HEK293 (cell line): Measurements from ENCODE around the gene PSME1.

Source experiments
- GFI1B ChIP-seq: fragments of 450-650 bp; formaldehyde crosslinking; IDR thresholded peaks from 2 replicates; pipeline ENCODE4 v1.5.1; 2016; ENCODE audit warnings: missing biosample characterization, missing genetic modification characterization
- KLF16 ChIP-seq: fragments of 450-650 bp; formaldehyde crosslinking; IDR thresholded peaks from 2 replicates; pipeline ENCODE4 v1.5.1; 2017; ENCODE audit warnings: missing biosample characterization, missing genetic modification characterization
- SP7 ChIP-seq: fragments of 450-650 bp; formaldehyde crosslinking; IDR thresholded peaks from 2 replicates; pipeline ENCODE4 v1.5.1; 2016; ENCODE audit warnings: missing biosample characterization, missing genetic modification characterization
- TCF7L2 ChIP-seq: IDR thresholded peaks from 2 replicates; pipeline ENCODE4 v1.6.1; 2011; ENCODE audit warnings: low read depth, mild to moderate bottlenecking, inconsistent platforms, low read length, moderate library complexity, borderline replicate concordance
- WT1 ChIP-seq: fragments of 450-650 bp; formaldehyde crosslinking; IDR thresholded peaks from 2 replicates; pipeline ENCODE4 v1.5.1; 2016; ENCODE audit warnings: missing biosample characterization, missing genetic modification characterization
- YY1 ChIP-seq: fragments of 450-650 bp; formaldehyde crosslinking; IDR thresholded peaks from 2 replicates; pipeline ENCODE4 v1.5.1; 2018; ENCODE audit warnings: missing biosample characterization, missing genetic modification characterization
- ZBTB1 ChIP-seq: fragments of 450-650 bp; formaldehyde crosslinking; IDR thresholded peaks from 2 replicates; pipeline ENCODE4 v1.5.1; 2016; ENCODE audit warnings: missing biosample characterization, missing genetic modification characterization
- ZBTB21 ChIP-seq: fragments of 450-650 bp; formaldehyde crosslinking; IDR thresholded peaks from 2 replicates; pipeline ENCODE4 v1.5.1; 2017; ENCODE audit warnings: missing biosample characterization, missing genetic modification characterization
- ZFP41 ChIP-seq: fragments of 450-650 bp; formaldehyde crosslinking; IDR thresholded peaks from 2 replicates; pipeline ENCODE4 v1.5.1; 2016; ENCODE audit warnings: missing biosample characterization, missing genetic modification characterization, borderline replicate concordance
- ZNF202 ChIP-seq: fragments of 450-650 bp; formaldehyde crosslinking; IDR thresholded peaks from 2 replicates; pipeline ENCODE4 v1.5.1; 2016; ENCODE audit warnings: missing biosample characterization, missing genetic modification characterization, borderline replicate concordance
- ZNF24 ChIP-seq: fragments of 450-650 bp; formaldehyde crosslinking; IDR thresholded peaks from 2 replicates; pipeline ENCODE4 v1.5.1; 2016; ENCODE audit warnings: missing biosample characterization, missing genetic modification characterization
- ZNF324 ChIP-seq: fragments of 450-650 bp; formaldehyde crosslinking; IDR thresholded peaks from 2 replicates; pipeline ENCODE4 v1.5.1; 2016; ENCODE audit warnings: missing biosample characterization, missing genetic modification characterization
- ZNF366 ChIP-seq: fragments of 450-650 bp; formaldehyde crosslinking; conservative IDR thresholded peaks from 2 replicates; pipeline ENCODE4 v1.5.1; 2016; ENCODE audit warnings: missing biosample characterization, missing genetic modification characterization
- ZNF501 ChIP-seq: fragments of 450-650 bp; formaldehyde crosslinking; IDR thresholded peaks from 2 replicates; pipeline ENCODE4 v1.5.1; 2016; ENCODE audit warnings: missing biosample characterization, missing genetic modification characterization
- ZNF548 ChIP-seq: fragments of 450-650 bp; formaldehyde crosslinking; IDR thresholded peaks from 2 replicates; pipeline ENCODE4 v1.5.1; 2016; ENCODE audit warnings: missing biosample characterization, missing genetic modification characterization
- ZNF600 ChIP-seq: fragments of 450-650 bp; formaldehyde crosslinking; IDR thresholded peaks from 2 replicates; pipeline ENCODE4 v1.5.1; 2016; ENCODE audit warnings: missing biosample characterization, missing genetic modification characterization
- ZNF621 ChIP-seq: fragments of 450-650 bp; formaldehyde crosslinking; IDR thresholded peaks from 2 replicates; pipeline ENCODE4 v1.5.1; 2017; ENCODE audit warnings: missing biosample characterization, missing genetic modification characterization
- ZNF629 ChIP-seq: fragments of 450-650 bp; formaldehyde crosslinking; IDR thresholded peaks from 2 replicates; pipeline ENCODE4 v1.5.1; 2017; ENCODE audit warnings: missing biosample characterization, missing genetic modification characterization
- ZSCAN30 ChIP-seq: fragments of 450-650 bp; IDR thresholded peaks from 2 replicates; pipeline ENCODE4 v1.5.1; 2018; ENCODE audit warnings: missing biosample characterization, mild to moderate bottlenecking, missing genetic modification characterization, moderate library complexity
- TF ChIP-seq, protein P1 (sequence below): fragments of 450-650 bp; formaldehyde crosslinking; IDR thresholded peaks from 2 replicates; pipeline ENCODE4 v1.5.1; 2016; ENCODE audit warnings: missing biosample characterization, missing genetic modification characterization
- TF ChIP-seq, protein P2 (sequence below): fragments of 450-650 bp; formaldehyde crosslinking; IDR thresholded peaks from 2 replicates; pipeline ENCODE4 v1.5.1; 2016; ENCODE audit warnings: missing biosample characterization, missing genetic modification characterization
- TF ChIP-seq, protein P3 (sequence below): fragments of 450-650 bp; formaldehyde crosslinking; IDR thresholded peaks from 2 replicates; pipeline ENCODE4 v1.5.1; 2016; ENCODE audit warnings: missing biosample characterization, missing genetic modification characterization
- TF ChIP-seq, protein P4 (sequence below): fragments of 450-650 bp; formaldehyde crosslinking; IDR thresholded peaks from 2 replicates; pipeline ENCODE4 v1.5.1; 2017; ENCODE audit warnings: missing biosample characterization, missing genetic modification characterization

The PSME1 gene

DNA sequence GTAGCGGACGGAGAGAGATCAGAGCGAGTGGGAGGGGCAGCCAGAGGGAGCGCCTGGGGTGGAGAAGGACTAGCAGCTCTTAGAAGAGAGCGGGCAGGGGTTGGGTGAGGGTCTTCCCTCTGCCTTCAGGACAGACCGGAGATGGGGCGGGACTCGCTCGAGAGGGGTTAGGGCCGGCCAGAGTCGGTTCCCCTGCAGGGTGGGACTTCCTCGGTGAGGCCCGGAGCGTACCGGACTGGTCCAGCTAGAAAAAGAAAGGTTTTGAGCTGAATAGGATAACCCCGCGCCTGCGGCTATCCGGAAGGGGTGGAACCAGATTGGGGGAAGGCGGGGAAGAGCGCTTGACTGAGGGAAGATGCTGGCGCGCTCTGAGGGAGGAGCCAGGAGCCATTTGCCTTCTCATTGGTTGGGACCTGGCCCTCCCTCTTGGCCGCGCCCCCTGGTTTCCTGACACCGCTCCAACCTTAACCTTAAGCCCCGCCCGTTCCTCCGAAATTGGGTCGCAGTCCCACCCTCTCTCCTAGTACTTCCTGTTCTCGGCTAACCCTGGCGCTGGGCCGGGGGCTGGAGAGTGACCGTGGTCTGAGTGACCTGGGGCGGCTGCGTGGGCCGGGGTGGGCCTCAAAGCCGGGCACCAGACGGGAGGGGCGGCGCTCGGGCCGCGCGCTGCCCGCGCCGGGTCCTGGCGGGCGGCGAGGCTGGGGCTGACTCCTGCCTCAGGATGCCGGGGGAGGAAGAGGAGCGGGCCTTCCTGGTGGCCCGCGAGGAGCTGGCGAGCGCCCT is 11.2 kb downstream of the PSME1 start, which contains the start of gene RNF31 (continued):
- TF ChIP-seq, protein P1, sequence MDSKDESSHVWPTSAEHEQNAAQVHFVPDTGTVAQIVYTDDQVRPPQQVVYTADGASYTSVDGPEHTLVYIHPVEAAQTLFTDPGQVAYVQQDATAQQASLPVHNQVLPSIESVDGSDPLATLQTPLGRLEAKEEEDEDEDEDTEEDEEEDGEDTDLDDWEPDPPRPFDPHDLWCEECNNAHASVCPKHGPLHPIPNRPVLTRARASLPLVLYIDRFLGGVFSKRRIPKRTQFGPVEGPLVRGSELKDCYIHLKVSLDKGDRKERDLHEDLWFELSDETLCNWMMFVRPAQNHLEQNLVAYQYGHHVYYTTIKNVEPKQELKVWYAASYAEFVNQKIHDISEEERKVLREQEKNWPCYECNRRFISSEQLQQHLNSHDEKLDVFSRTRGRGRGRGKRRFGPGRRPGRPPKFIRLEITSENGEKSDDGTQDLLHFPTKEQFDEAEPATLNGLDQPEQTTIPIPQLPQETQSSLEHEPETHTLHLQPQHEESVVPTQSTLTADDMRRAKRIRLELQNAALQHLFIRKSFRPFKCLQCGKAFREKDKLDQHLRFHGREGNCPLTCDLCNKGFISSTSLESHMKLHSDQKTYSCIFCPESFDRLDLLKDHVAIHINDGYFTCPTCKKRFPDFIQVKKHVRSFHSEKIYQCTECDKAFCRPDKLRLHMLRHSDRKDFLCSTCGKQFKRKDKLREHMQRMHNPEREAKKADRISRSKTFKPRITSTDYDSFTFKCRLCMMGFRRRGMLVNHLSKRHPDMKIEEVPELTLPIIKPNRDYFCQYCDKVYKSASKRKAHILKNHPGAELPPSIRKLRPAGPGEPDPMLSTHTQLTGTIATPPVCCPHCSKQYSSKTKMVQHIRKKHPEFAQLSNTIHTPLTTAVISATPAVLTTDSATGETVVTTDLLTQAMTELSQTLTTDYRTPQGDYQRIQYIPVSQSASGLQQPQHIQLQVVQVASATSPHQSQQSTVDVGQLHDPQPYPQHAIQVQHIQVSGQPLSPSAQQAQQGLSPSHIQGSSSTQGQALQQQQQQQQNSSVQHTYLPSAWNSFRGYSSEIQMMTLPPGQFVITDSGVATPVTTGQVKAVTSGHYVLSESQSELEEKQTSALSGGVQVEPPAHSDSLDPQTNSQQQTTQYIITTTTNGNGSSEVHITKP = peak; percentile 77
- TF ChIP-seq GFI1B = no peak
- TF ChIP-seq, protein P2, sequence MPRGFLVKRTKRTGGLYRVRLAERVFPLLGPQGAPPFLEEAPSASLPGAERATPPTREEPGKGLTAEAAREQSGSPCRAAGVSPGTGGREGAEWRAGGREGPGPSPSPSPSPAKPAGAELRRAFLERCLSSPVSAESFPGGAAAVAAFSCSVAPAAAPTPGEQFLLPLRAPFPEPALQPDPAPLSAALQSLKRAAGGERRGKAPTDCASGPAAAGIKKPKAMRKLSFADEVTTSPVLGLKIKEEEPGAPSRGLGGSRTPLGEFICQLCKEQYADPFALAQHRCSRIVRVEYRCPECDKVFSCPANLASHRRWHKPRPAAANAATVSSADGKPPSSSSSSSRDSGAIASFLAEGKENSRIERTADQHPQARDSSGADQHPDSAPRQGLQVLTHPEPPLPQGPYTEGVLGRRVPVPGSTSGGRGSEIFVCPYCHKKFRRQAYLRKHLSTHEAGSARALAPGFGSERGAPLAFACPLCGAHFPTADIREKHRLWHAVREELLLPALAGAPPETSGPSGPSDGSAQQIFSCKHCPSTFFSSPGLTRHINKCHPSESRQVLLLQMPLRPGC (tag by site-specific recombination) = no peak; the same call in 1 of the 2 replicates
- 0 out of 2 replicates have a peak, but pooled peaks have one; percentile 32 for TF ChIP-seq WT1 (tag by site-specific recombination)
- no peak for TF ChIP-seq ZNF24 (tag by site-specific recombination)
- TF ChIP-seq YY1 = no peak
- TF ChIP-seq SP7 (tag by site-specific recombination) = peak; percentile 53
- TF ChIP-seq ZFP41 (tag by site-specific recombination) = no peak
- TF ChIP-seq ZNF366 (tag by site-specific recombination) = 0 out of 2 replicates have a peak, but pooled peaks have one; percentile 28
- no peak for TF ChIP-seq ZBTB1 (tag by site-specific recombination)
- TF ChIP-seq, protein P3, sequence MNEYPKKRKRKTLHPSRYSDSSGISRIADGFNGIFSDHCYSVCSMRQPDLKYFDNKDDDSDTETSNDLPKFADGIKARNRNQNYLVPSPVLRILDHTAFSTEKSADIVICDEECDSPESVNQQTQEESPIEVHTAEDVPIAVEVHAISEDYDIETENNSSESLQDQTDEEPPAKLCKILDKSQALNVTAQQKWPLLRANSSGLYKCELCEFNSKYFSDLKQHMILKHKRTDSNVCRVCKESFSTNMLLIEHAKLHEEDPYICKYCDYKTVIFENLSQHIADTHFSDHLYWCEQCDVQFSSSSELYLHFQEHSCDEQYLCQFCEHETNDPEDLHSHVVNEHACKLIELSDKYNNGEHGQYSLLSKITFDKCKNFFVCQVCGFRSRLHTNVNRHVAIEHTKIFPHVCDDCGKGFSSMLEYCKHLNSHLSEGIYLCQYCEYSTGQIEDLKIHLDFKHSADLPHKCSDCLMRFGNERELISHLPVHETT = no peak
- TF ChIP-seq, protein P4, sequence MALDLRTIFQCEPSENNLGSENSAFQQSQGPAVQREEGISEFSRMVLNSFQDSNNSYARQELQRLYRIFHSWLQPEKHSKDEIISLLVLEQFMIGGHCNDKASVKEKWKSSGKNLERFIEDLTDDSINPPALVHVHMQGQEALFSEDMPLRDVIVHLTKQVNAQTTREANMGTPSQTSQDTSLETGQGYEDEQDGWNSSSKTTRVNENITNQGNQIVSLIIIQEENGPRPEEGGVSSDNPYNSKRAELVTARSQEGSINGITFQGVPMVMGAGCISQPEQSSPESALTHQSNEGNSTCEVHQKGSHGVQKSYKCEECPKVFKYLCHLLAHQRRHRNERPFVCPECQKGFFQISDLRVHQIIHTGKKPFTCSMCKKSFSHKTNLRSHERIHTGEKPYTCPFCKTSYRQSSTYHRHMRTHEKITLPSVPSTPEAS (tag by site-specific recombination) = no peak
- no peak for TF ChIP-seq ZNF600 (tag by site-specific recombination)
- TF ChIP-seq ZNF548 = no peak
- TF ChIP-seq KLF16 = peak; percentile 5; the same call in 1 of the 2 replicates
- TF ChIP-seq ZNF629 (tag by site-specific recombination) = peak; percentile 35; the same call in 1 of the 2 replicates
- no peak for TF ChIP-seq ZNF202 (tag by site-specific recombination)
- TF ChIP-seq ZNF501 (tag by site-specific recombination) = no peak
- TF ChIP-seq ZBTB21 = no peak
- 0 out of 2 replicates have a peak, but pooled peaks have one; percentile 54 for TF ChIP-seq ZSCAN30
- TF ChIP-seq ZNF324 (tag by site-specific recombination) = no peak
- no peak for TF ChIP-seq TCF7L2
- no peak for TF ChIP-seq ZNF621 (tag by site-specific recombination)
